Measurements from ENCODE around the gene IFT80.

Gene IFT80

GRCh38 chr3:160218136-160218535 lies 180.9 kb downstream of the IFT80 start:
- no peak for DNase-seq (ENCODE audit: insufficient read length, low spot score)
- TF ChIP-seq CTCF (IDR thresholded peaks at IDR 0.05; ENCODE audit: insufficient read depth, missing control alignments) = no peak
- no peak for FAIRE-seq

- DNase-seq (ENCODE audit: insufficient read length, low spot score) (no peak), FAIRE-seq (no peak)
- TF ChIP-seq CTCF (IDR thresholded peaks at IDR 0.05; ENCODE audit: insufficient read depth, missing control alignments) = no peak
Observed at GRCh38 chr3:160217675-160218074, 181.3 kb downstream of the IFT80 start.

GRCh38 chr3:160213191-160213590 lies 185.8 kb downstream of the IFT80 start:
- TF ChIP-seq CTCF (IDR thresholded peaks at IDR 0.05; ENCODE audit: insufficient read depth, missing control alignments) = no peak
- FAIRE-seq (no peak), DNase-seq (ENCODE audit: insufficient read length, low spot score) (no peak)

- peak; percentile 8 for TF ChIP-seq CTCF (IDR thresholded peaks at IDR 0.05; ENCODE audit: insufficient read depth, missing control alignments)
- DNase-seq (ENCODE audit: insufficient read length, low spot score) = no peak
- FAIRE-seq = no peak
Observed at GRCh38 chr3:160210799-160211221, 188.2 kb downstream of the IFT80 start.

- no peak for TF ChIP-seq CTCF (IDR thresholded peaks at IDR 0.05; ENCODE audit: insufficient read depth, missing control alignments)
- DNase-seq (ENCODE audit: insufficient read length, low spot score) (no peak), FAIRE-seq (no peak)
Observed at GRCh38 chr3:160210341-160210740, 188.7 kb downstream of the IFT80 start.

Data from D721Med (cell line).